Stimulated activated effector memory CD8-positive, alpha-beta T cell treated with anti-CD3 and anti-CD28 coated beads, Interleukin-12 subunit alpha, Interleukin-12 subunit beta, amount 100 ng/mL, for 72 hours (primary cell): ENCODE data around the gene ZNF775.

ENCODE experiments used
- ATAC-seq: fragments of 150-1000 bp; cut with Tn5 transposase; 2 replicates; pipeline ENCODE4 v1.10.0; 2021
- DNase-seq, 2 donors: peaks; one replicate each; pipeline ENCODE4 v3.0.0; 2021 to 2022; ENCODE audit warnings: low spot score in 2 of 2
- H3K27ac Mint-ChIP-seq: one replicate; pipeline ENCODE4 v1.8.0; 2022; ENCODE audit warnings: mild to moderate bottlenecking, mixed read lengths
- H3K36me3 Mint-ChIP-seq: one replicate; pipeline ENCODE4 v1.8.0; 2022; ENCODE audit warnings: mild to moderate bottlenecking, mixed read lengths
- H3K4me1 Mint-ChIP-seq: one replicate; pipeline ENCODE4 v1.8.0; 2022; ENCODE audit warnings: mixed read lengths
- H3K4me3 Mint-ChIP-seq: one replicate; pipeline ENCODE4 v1.8.0; 2022; ENCODE audit warnings: mild to moderate bottlenecking, mixed read lengths
- H3K9me3 Mint-ChIP-seq: one replicate; pipeline ENCODE4 v1.8.0; 2022; ENCODE audit warnings: mixed read lengths

ZNF775 gene

GRCh38 chr7:150359622-150360362 is 19.3 kb upstream of the ZNF775 start:
- Mint-ChIP-seq H3K9me3 (no peaks in the 10 kb centered on the region), H3K4me3 (no peak overlapping the region), H3K27ac (peak overlapping the region; percentile 90), H3K4me1 (peaks cover 34% of the 10 kb centered on the region), H3K36me3 (peaks cover 9% of the 10 kb centered on the region)
- no peak for ATAC-seq
- DNase-seq = no peak

GRCh38 chr7:150360363-150361058 is 18.6 kb upstream of the ZNF775 start:
- Mint-ChIP-seq H3K4me3 (no peak overlapping the region), H3K4me1 (peaks cover 34% of the 10 kb centered on the region), H3K9me3 (no peaks in the 10 kb centered on the region), H3K36me3 (peaks cover 9% of the 10 kb centered on the region), H3K27ac (peak overlapping the region; percentile 90)
- ATAC-seq (no peak), DNase-seq (no peak)

- Mint-ChIP-seq H3K4me1 (peaks cover 34% of the 10 kb centered on the region), H3K36me3 (peaks cover 9% of the 10 kb centered on the region), H3K9me3 (no peaks in the 10 kb centered on the region), H3K27ac (no peak overlapping the region), H3K4me3 (no peak overlapping the region)
- ATAC-seq (no peak), DNase-seq (no peak)
These were observed 17.7 kb upstream of the ZNF775 start for GRCh38 chr7:150361402-150361801.

GRCh38 chr7:150361807-150362621 is 17.1 kb upstream of the ZNF775 start:
- Mint-ChIP-seq H3K36me3 (peaks cover 9% of the 10 kb centered on the region), H3K4me3 (no peak overlapping the region), H3K27ac (no peak overlapping the region), H3K4me1 (peaks cover 34% of the 10 kb centered on the region), H3K9me3 (no peaks in the 10 kb centered on the region)
- ATAC-seq = no peak
- DNase-seq = no peak

- Mint-ChIP-seq H3K4me1 (peaks cover 20% of the 10 kb centered on the region), H3K4me3 (no peak overlapping the region), H3K9me3 (no peaks in the 10 kb centered on the region), H3K36me3 (peaks cover 17% of the 10 kb centered on the region), H3K27ac (no peak overlapping the region)
- ATAC-seq (no peak), DNase-seq (no peak)
These were observed 15.8 kb upstream of the ZNF775 start for GRCh38 chr7:150363370-150363769.

- Mint-ChIP-seq H3K36me3 (peaks cover 17% of the 10 kb centered on the region), H3K4me1 (peaks cover 15% of the 10 kb centered on the region), H3K4me3 (no peak overlapping the region), H3K27ac (peak overlapping the region; percentile 34), H3K9me3 (no peaks in the 10 kb centered on the region)
- no peak for DNase-seq
- ATAC-seq = no peak
These were observed 15.3 kb upstream of the ZNF775 start for GRCh38 chr7:150363872-150364271.

- no peak for ATAC-seq
- H3K27ac Mint-ChIP-seq = no peak overlapping the region
- H3K4me1 Mint-ChIP-seq = peaks cover 14% of the 10 kb centered on the region
These were observed 13.9 kb upstream of the ZNF775 start for GRCh38 chr7:150365194-150365593.

GRCh38 chr7:150365673-150366398 is 13.3 kb upstream of the ZNF775 start:
- Mint-ChIP-seq H3K36me3 (peaks cover 20% of the 10 kb centered on the region), H3K27ac (peak overlapping the region; percentile 8), H3K4me1 (peaks cover 18% of the 10 kb centered on the region), H3K9me3 (no peaks in the 10 kb centered on the region), H3K4me3 (no peak overlapping the region)
- DNase-seq (no peak), ATAC-seq (no peak)

More at GRCh38 chr7:150365194-150365593, 13.9 kb upstream of the ZNF775 start:
- H3K4me3 Mint-ChIP-seq = no peak overlapping the region
- no peaks in the 10 kb centered on the region for H3K9me3 Mint-ChIP-seq
- H3K36me3 Mint-ChIP-seq = peaks cover 21% of the 10 kb centered on the region
- DNase-seq = no peak

- H3K4me3 Mint-ChIP-seq = peak overlapping the region; percentile 84
These were observed 11.4 kb upstream of the ZNF775 start for GRCh38 chr7:150367677-150368095.

GRCh38 chr7:150368096-150368883 is 10.8 kb upstream of the ZNF775 start, which contains the start of gene REPIN1:
Gene REPIN1 (plus strand): TSS chr7:150368822. CDS start chr7:150369712, 890 bp downstream.
- peak within 1 kb of the TSS; percentile 84 for H3K4me3 Mint-ChIP-seq
- peaks cover 27% of the 10 kb centered on the region for H3K4me1 Mint-ChIP-seq
- peaks cover 31% of the 10 kb centered on the region for H3K36me3 Mint-ChIP-seq
- H3K27ac Mint-ChIP-seq = peak within 1 kb of the TSS; percentile 92
- ATAC-seq (peak; percentile 81), DNase-seq (peak; percentile 70 to 92)
- H3K9me3 Mint-ChIP-seq = no peaks in the 10 kb centered on the region

More at GRCh38 chr7:150367677-150368095, 11.4 kb upstream of the ZNF775 start:
- peaks cover 21% of the 10 kb centered on the region for H3K4me1 Mint-ChIP-seq
- DNase-seq (no peak), ATAC-seq (no peak)
- peaks cover 25% of the 10 kb centered on the region for H3K36me3 Mint-ChIP-seq
- no peaks in the 10 kb centered on the region for H3K9me3 Mint-ChIP-seq
- H3K27ac Mint-ChIP-seq = peak overlapping the region; percentile 92

- Mint-ChIP-seq H3K4me1 (peaks cover 35% of the 10 kb centered on the region), H3K9me3 (no peaks in the 10 kb centered on the region), H3K36me3 (peaks cover 40% of the 10 kb centered on the region), H3K4me3 (peak overlapping the region; percentile 84), H3K27ac (peak overlapping the region; percentile 92)
- DNase-seq (peak in 1 of 2 donors; percentile 20), ATAC-seq (peak; percentile 56)
These were observed 10.0 kb upstream of the ZNF775 start for GRCh38 chr7:150368884-150369747.

GRCh38 chr7:150369748-150370501 is 9.2 kb upstream of the ZNF775 start:
- Mint-ChIP-seq H3K4me1 (peaks cover 35% of the 10 kb centered on the region), H3K36me3 (peaks cover 40% of the 10 kb centered on the region), H3K27ac (peak overlapping the region; percentile 92), H3K9me3 (no peaks in the 10 kb centered on the region), H3K4me3 (peak overlapping the region; percentile 84)
- DNase-seq (no peak), ATAC-seq (no peak)

GRCh38 chr7:150370612-150371071 is 8.5 kb upstream of the ZNF775 start:
- Mint-ChIP-seq H3K27ac (no peak overlapping the region), H3K4me1 (peaks cover 35% of the 10 kb centered on the region), H3K4me3 (peak overlapping the region; percentile 84), H3K36me3 (peaks cover 40% of the 10 kb centered on the region), H3K9me3 (no peaks in the 10 kb centered on the region)
- DNase-seq = no peak
- ATAC-seq = no peak
